Endothelial cell (in vitro differentiated cells): Measurements from ENCODE around the gene PTPRT. TPM values are rescaled to one million over a fixed set of nuclear protein-coding genes. Genes with fewer than 3 reads are reported as not detected.

Experiments used
- DNase-seq: peaks from one replicate; pipeline ENCODE4 v3.0.0; 2021; ENCODE audit warnings: low spot score
- H3K27ac Mint-ChIP-seq: one replicate; pipeline ENCODE4 v1.8.0; 2021; ENCODE audit warnings: mixed read lengths, inconsistent platforms; ENCODE audit not compliant: unreplicated experiment
- H3K27me3 Mint-ChIP-seq: one replicate; pipeline ENCODE4 v1.8.0; 2021; ENCODE audit warnings: mild to moderate bottlenecking, moderate library complexity, mixed read lengths, inconsistent platforms; ENCODE audit not compliant: unreplicated experiment
- H3K36me3 Mint-ChIP-seq: one replicate; pipeline ENCODE4 v1.8.0; 2021; ENCODE audit warnings: mild to moderate bottlenecking, low read depth, mixed read lengths, inconsistent platforms; ENCODE audit not compliant: unreplicated experiment
- H3K4me1 Mint-ChIP-seq: one replicate; pipeline ENCODE4 v1.8.0; 2021; ENCODE audit warnings: mild to moderate bottlenecking, mixed read lengths, inconsistent platforms; ENCODE audit not compliant: unreplicated experiment
- H3K4me3 Mint-ChIP-seq: one replicate; pipeline ENCODE4 v1.8.0; 2021; ENCODE audit warnings: mild to moderate bottlenecking, mixed read lengths, inconsistent platforms; ENCODE audit not compliant: unreplicated experiment
- H3K9me3 Mint-ChIP-seq: one replicate; pipeline ENCODE4 v1.8.0; 2021; ENCODE audit warnings: mixed read lengths, inconsistent platforms; ENCODE audit not compliant: unreplicated experiment
- total RNA-seq: library from RNA; stranded (reverse); fragmentation: NEBNext Ultra II Directional; extraction: Animal tissue kit (Norgen Biotek cat#: 25700); gene quantifications from one replicate; pipeline ENCODE4 v1.2.1, GENCODE V29; 2021; ENCODE audit not compliant: unreplicated experiment
- TF ChIP-seq, protein P1 (sequence below): fragments of 200-600 bp; sonication (generic); IDR thresholded peaks from one replicate; pipeline ENCODE4 v1.5.0; 2021; ENCODE audit warnings: antibody characterized with exemption; ENCODE audit not compliant: unreplicated experiment

Gene PTPRT
- total RNA-seq, 1 donor from 2014 or later, result 0.10 TPM

GRCh38 chr20:42701948-42702347, 487.8 kb downstream of the PTPRT start:
- DNase-seq, result no peak
- no peak overlapping the region for H3K4me3 Mint-ChIP-seq
- no peak overlapping the region for H3K27ac Mint-ChIP-seq
- H3K27me3 Mint-ChIP-seq, result peaks cover 4% of the 10 kb centered on the region
- peaks cover 48% of the 10 kb centered on the region for H3K9me3 Mint-ChIP-seq
- H3K36me3 Mint-ChIP-seq, result peaks cover 4% of the 10 kb centered on the region
- TF ChIP-seq, protein P1, sequence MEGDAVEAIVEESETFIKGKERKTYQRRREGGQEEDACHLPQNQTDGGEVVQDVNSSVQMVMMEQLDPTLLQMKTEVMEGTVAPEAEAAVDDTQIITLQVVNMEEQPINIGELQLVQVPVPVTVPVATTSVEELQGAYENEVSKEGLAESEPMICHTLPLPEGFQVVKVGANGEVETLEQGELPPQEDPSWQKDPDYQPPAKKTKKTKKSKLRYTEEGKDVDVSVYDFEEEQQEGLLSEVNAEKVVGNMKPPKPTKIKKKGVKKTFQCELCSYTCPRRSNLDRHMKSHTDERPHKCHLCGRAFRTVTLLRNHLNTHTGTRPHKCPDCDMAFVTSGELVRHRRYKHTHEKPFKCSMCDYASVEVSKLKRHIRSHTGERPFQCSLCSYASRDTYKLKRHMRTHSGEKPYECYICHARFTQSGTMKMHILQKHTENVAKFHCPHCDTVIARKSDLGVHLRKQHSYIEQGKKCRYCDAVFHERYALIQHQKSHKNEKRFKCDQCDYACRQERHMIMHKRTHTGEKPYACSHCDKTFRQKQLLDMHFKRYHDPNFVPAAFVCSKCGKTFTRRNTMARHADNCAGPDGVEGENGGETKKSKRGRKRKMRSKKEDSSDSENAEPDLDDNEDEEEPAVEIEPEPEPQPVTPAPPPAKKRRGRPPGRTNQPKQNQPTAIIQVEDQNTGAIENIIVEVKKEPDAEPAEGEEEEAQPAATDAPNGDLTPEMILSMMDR, result no peak
- no peaks in the 10 kb centered on the region for H3K4me1 Mint-ChIP-seq

DNA sequence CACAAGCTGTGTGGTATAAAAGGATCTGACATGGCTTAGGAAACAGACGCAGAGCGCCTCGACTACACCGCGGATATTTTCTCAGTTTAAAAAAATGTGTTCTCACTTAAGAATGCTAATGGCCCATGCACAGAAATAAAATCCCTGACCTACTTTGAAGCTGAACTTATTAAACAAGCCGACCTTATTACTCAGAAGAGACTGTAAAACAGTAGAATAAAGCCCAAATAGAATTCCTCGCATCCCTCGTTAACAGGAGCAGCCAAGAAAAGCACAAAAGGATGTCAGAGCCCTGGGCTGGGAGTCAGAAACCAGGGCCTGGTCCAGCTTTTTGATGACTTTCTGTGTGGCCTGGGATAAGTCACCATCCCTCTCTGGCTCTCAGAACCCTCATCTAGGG, 489.3 kb downstream of the PTPRT start:
- peaks cover 4% of the 10 kb centered on the region for H3K27me3 Mint-ChIP-seq
- H3K4me1 Mint-ChIP-seq, result no peaks in the 10 kb centered on the region
- H3K36me3 Mint-ChIP-seq, result no peaks in the 10 kb centered on the region
- no peak overlapping the region for H3K4me3 Mint-ChIP-seq
- TF ChIP-seq, protein P1, result no peak
- H3K27ac Mint-ChIP-seq, result no peak overlapping the region
- DNase-seq, result no peak
- H3K9me3 Mint-ChIP-seq, result peaks cover 39% of the 10 kb centered on the region

DNA sequence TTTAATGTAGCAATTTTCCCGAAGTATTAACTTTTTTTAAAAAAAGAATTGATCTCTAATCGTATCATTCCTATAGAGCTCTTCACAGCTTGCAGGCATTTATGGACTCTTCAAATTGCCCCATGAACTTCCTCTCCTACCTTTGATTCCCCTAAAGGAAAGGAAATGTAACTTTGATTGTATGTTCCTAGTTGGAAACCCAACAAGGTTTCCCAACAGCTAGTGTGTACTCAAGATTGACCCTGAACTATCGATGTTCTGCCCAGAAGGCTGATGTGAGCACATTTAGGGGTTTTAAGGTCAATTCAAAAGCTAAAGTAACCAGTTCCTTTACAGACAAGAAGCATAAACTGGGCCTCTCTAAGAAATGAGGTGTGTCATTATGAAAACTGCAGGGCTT, 491.7 kb downstream of the PTPRT start:
- no peak for DNase-seq
- no peak overlapping the region for H3K27ac Mint-ChIP-seq
- TF ChIP-seq, protein P1, result no peak
- H3K4me1 Mint-ChIP-seq, result no peaks in the 10 kb centered on the region
- peaks cover 33% of the 10 kb centered on the region for H3K9me3 Mint-ChIP-seq
- peaks cover 3% of the 10 kb centered on the region for H3K27me3 Mint-ChIP-seq
- H3K4me3 Mint-ChIP-seq, result no peak overlapping the region
- no peaks in the 10 kb centered on the region for H3K36me3 Mint-ChIP-seq

GRCh38 chr20:42690842-42691437, 498.8 kb downstream of the PTPRT start:
- TF ChIP-seq, protein P1, result no peak
- peaks cover 41% of the 10 kb centered on the region for H3K9me3 Mint-ChIP-seq
- peaks cover 10% of the 10 kb centered on the region for H3K27me3 Mint-ChIP-seq
- no peaks in the 10 kb centered on the region for H3K4me1 Mint-ChIP-seq
- peaks cover 14% of the 10 kb centered on the region for H3K36me3 Mint-ChIP-seq
- DNase-seq, result no peak
- no peak overlapping the region for H3K27ac Mint-ChIP-seq
- H3K4me3 Mint-ChIP-seq, result no peak overlapping the region

DNA sequence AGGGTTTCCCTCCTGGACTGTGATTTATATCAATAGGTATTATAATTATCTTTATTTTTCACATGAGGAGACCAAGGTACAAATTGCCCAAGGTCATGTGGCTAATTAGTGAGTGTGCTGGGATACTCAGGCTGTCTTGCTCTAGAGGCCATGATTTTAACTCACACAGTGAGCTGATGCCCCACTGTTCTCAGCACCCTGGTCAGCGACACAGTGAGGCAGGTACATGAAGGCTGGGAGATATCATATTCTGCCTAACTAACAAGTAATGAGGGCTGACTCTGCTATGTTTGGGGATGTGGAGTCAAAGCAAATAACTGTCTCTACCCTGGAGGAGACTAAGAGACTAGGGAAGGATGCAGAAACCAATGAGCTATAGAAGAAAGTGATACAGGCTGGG, 501.1 kb downstream of the PTPRT start:
- Mint-ChIP-seq H3K4me1 (no peaks in the 10 kb centered on the region), H3K9me3 (peaks cover 42% of the 10 kb centered on the region), H3K27me3 (peaks cover 10% of the 10 kb centered on the region), H3K27ac (no peak overlapping the region), H3K4me3 (no peak overlapping the region), H3K36me3 (peaks cover 14% of the 10 kb centered on the region)
- no peak for DNase-seq
- TF ChIP-seq, protein P1, result no peak
